ENCODE data around the gene CDH23. TPM values are rescaled to one million over a fixed set of nuclear protein-coding genes. Genes with fewer than 3 reads are reported as not detected.

Gene CDH23
- total RNA-seq, 1 experiment from 2014 or later: 2.9 TPM

DNA sequence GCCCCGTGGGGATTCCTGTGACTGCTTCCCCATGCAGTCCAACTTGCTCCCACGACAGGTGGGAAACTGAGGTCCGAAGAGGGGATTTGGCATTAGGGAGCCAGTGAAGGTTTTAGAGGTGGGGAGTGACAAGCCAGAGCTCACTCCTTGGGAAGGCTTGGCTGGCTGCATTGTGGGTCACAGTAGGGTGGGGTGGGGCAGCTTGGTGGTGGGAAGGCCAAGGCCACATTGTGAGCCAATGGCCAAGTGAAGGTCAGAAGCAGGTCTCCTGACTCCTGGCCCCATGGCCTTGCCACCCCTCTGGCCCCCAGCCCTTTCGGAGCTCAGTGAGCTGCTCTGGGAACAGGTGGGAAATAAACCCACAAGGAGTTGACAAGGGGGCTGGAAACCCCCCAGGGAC lies 320.3 kb downstream of the CDH23 start (continued):
- no peak for TF ChIP-seq ZNF263 (CRISPR knock-in tag; IDR thresholded peaks at IDR 0.05; ENCODE audit: low read depth)
- TF ChIP-seq ZNF532 (CRISPR knock-in tag; IDR thresholded peaks at IDR 0.05; ENCODE audit: borderline replicate concordance): no peak
- TF ChIP-seq EMX1 (CRISPR knock-in tag; IDR thresholded peaks at IDR 0.05): no peak
- TF ChIP-seq ZNF232 (CRISPR knock-in tag; IDR thresholded peaks at IDR 0.05): no peak
- no peak for TF ChIP-seq ESRRA (CRISPR knock-in tag; IDR thresholded peaks at IDR 0.05; ENCODE audit: borderline replicate concordance)

DNA sequence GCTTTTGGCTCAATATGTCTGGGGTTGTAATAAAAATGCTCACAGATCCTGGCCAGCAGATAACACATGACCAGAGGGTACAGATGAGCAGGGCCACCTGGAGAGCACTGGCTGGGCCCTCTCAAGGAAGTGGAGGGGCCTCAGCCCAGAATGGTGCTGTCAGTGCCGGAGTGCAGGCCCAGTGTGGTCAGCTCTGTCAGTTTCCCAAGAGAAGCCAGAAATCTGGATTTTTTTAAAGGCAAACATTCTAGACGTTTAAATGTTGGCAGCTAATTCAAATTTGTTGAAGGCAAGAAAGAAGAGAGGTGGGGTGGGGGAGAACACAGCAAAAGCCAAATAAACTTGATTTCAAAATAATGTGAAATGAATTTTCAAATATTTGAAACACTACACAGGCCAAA lies 320.8 kb downstream of the CDH23 start:
- no peak overlapping the region for H3K27ac Mint-ChIP-seq
- ChIA-PET POLR2A (no interaction called here), CTCF (interaction anchor here (0.8 to 5.6 kb wide), 11 partner anchors 9 to 100 kb away, joined by 3 to 33 read pairs (median 3); no protein-coding TSS in a partner anchor)
- peaks cover 20% of the 10 kb centered on the region for H3K4me1 Mint-ChIP-seq
- no peak overlapping the region for H3K4me3 Mint-ChIP-seq
- H3K9me3 Mint-ChIP-seq: no peaks in the 10 kb centered on the region
- TF ChIP-seq, protein P1, sequence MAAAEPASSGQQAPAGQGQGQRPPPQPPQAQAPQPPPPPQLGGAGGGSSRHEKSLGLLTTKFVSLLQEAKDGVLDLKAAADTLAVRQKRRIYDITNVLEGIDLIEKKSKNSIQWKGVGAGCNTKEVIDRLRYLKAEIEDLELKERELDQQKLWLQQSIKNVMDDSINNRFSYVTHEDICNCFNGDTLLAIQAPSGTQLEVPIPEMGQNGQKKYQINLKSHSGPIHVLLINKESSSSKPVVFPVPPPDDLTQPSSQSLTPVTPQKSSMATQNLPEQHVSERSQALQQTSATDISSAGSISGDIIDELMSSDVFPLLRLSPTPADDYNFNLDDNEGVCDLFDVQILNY (CRISPR knock-in tag; IDR thresholded peaks at IDR 0.05): no peak
- peaks cover 3% of the 10 kb centered on the region; the same call in 1 of the 2 replicates for H3K27me3 Mint-ChIP-seq (ENCODE audit: low read depth)
- no peaks in the 10 kb centered on the region for H3K36me3 Mint-ChIP-seq
- no peak for ATAC-seq
- no peak for DNase-seq (ENCODE audit: low spot score)

- Mint-ChIP-seq H3K27me3 (ENCODE audit: low read depth) (peaks cover 3% of the 10 kb centered on the region; the same call in 1 of the 2 replicates), H3K4me3 (no peak overlapping the region), H3K36me3 (no peaks in the 10 kb centered on the region), H3K9me3 (no peaks in the 10 kb centered on the region), H3K27ac (no peak overlapping the region), H3K4me1 (peaks cover 17% of the 10 kb centered on the region)
- CTCF ChIA-PET: interaction anchor here (0.9 to 5.6 kb wide), 4 partner anchors 10 to 28 kb away, joined by 4 to 33 read pairs (median 18); no protein-coding TSS in a partner anchor
- POLR2A ChIA-PET: no interaction called here
- DNase-seq (ENCODE audit: low spot score) (no peak), ATAC-seq (no peak)
- TF ChIP-seq JUN (CRISPR knock-in tag; IDR thresholded peaks at IDR 0.05) (no peak), OVOL2 (CRISPR knock-in tag; IDR thresholded peaks at IDR 0.05; ENCODE audit: borderline replicate concordance) (no peak), SMAD4 (CRISPR knock-in tag; IDR thresholded peaks at IDR 0.05) (no peak), KAT7 (CRISPR knock-in tag; IDR thresholded peaks at IDR 0.05; ENCODE audit: borderline replicate concordance) (no peak), STAT6 (CRISPR knock-in tag; conservative IDR thresholded peaks at IDR 0.05; ENCODE audit: low read depth) (no peak), ZNF671 (CRISPR knock-in tag; IDR thresholded peaks at IDR 0.05) (no peak), NFATC4 (CRISPR knock-in tag; IDR thresholded peaks at IDR 0.05) (no peak), ZNF281 (CRISPR knock-in tag; IDR thresholded peaks at IDR 0.05) (no peak), TEAD1 (CRISPR knock-in tag; IDR thresholded peaks at IDR 0.05) (no peak), ZNF425 (CRISPR knock-in tag; conservative IDR thresholded peaks at IDR 0.05) (no peak), ZNF263 (CRISPR knock-in tag; IDR thresholded peaks at IDR 0.05; ENCODE audit: low read depth) (no peak), ZNF423 (CRISPR knock-in tag; IDR thresholded peaks at IDR 0.05) (no peak)
- TF ChIP-seq, protein P1 (CRISPR knock-in tag; IDR thresholded peaks at IDR 0.05): no peak
Observed at GRCh38 chr10:71718165-71718698, 321.5 kb downstream of the CDH23 start.

Data from WTC11 (cell line).